Stimulated activated CD8-positive, alpha-beta memory T cell treated with anti-CD3 and anti-CD28 coated beads, Interleukin-15, amount 100 ng/mL, for 48 hours (primary cell): ENCODE measurements around the gene SNX32.

Source experiments
- DNase-seq, 2 donors: peaks; one replicate each; pipeline ENCODE4 v3.0.0-alpha.2; 2020; ENCODE audit warnings: low read depth in 2 of 2

The SNX32 gene

GRCh38 chr11:65796726-65797601, 36.8 kb upstream of the SNX32 start:
- no peak for DNase-seq

GRCh38 chr11:65797711-65798110, 36.1 kb upstream of the SNX32 start:
- DNase-seq: no peak

- no peak for DNase-seq
These were observed 34.9 kb upstream of the SNX32 start for GRCh38 chr11:65798882-65799281.

- DNase-seq: no peak
These were observed 32.4 kb upstream of the SNX32 start for GRCh38 chr11:65801153-65801987.

- DNase-seq: no peak
These were observed 30.9 kb upstream of the SNX32 start for GRCh38 chr11:65802841-65803240.

- no peak for DNase-seq
These were observed 29.8 kb upstream of the SNX32 start for GRCh38 chr11:65803797-65804492.

- no peak for DNase-seq
These were observed 26.8 kb upstream of the SNX32 start for GRCh38 chr11:65806979-65807378.

- no peak for DNase-seq
These were observed 24.9 kb upstream of the SNX32 start for GRCh38 chr11:65808744-65809341.

- no peak for DNase-seq
These were observed 24.3 kb upstream of the SNX32 start for GRCh38 chr11:65809496-65809895.

GRCh38 chr11:65810046-65810868, 23.5 kb upstream of the SNX32 start:
- no peak for DNase-seq

GRCh38 chr11:65811764-65812475, 21.8 kb upstream of the SNX32 start:
- DNase-seq: no peak

- DNase-seq: no peak
These were observed 19.4 kb upstream of the SNX32 start for GRCh38 chr11:65814131-65814985.

GRCh38 chr11:65814986-65815565, 18.7 kb upstream of the SNX32 start:
- DNase-seq: no peak

GRCh38 chr11:65816696-65817095, 17.1 kb upstream of the SNX32 start:
- DNase-seq: no peak

- no peak for DNase-seq
These were observed 16.4 kb upstream of the SNX32 start for GRCh38 chr11:65817312-65817834.

GRCh38 chr11:65817835-65818680, 15.7 kb upstream of the SNX32 start:
- peak; percentile 86 to 87 for DNase-seq

GRCh38 chr11:65821107-65821506, 12.7 kb upstream of the SNX32 start:
- no peak for DNase-seq
